ENCODE measurements around the gene ATP8B3. TPM values are rescaled to one million over a fixed set of nuclear protein-coding genes. Genes with fewer than 3 reads are reported as not detected.

Gene ATP8B3
- total and polyA plus RNA-seq, 2 experiments from 2014 or later: 2.1 to 6.0 TPM

DNA sequence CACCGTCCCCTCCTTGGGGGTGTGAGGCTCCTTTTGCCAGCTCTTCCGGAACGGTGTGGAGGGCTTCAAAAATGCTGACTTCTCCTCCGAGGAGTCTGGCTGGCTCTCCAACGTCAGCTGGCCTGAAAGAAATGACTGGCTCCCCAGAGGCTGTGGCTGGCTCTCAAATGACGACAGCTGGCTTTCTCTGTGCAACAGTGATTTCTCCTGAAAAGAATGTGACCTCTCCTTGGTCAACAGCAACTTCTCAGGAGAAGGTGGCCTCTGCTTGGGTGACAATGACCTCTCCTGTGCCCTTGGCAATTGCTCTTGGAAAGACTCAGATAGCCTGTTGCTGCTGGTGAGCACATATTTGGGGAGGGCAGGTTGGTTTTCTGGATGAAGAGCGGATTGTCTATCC lies 29.6 kb downstream of the ATP8B3 start (continued):
- no peak for TF ChIP-seq ZNF331 (CRISPR knock-in tag; IDR thresholded peaks at IDR 0.05; ENCODE audit: low read depth)
- TF ChIP-seq, protein P1, sequence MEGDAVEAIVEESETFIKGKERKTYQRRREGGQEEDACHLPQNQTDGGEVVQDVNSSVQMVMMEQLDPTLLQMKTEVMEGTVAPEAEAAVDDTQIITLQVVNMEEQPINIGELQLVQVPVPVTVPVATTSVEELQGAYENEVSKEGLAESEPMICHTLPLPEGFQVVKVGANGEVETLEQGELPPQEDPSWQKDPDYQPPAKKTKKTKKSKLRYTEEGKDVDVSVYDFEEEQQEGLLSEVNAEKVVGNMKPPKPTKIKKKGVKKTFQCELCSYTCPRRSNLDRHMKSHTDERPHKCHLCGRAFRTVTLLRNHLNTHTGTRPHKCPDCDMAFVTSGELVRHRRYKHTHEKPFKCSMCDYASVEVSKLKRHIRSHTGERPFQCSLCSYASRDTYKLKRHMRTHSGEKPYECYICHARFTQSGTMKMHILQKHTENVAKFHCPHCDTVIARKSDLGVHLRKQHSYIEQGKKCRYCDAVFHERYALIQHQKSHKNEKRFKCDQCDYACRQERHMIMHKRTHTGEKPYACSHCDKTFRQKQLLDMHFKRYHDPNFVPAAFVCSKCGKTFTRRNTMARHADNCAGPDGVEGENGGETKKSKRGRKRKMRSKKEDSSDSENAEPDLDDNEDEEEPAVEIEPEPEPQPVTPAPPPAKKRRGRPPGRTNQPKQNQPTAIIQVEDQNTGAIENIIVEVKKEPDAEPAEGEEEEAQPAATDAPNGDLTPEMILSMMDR (conservative IDR thresholded peaks at IDR 0.05; ENCODE audit: low read depth in 2 of 2): no peak
- TF ChIP-seq, protein P2, sequence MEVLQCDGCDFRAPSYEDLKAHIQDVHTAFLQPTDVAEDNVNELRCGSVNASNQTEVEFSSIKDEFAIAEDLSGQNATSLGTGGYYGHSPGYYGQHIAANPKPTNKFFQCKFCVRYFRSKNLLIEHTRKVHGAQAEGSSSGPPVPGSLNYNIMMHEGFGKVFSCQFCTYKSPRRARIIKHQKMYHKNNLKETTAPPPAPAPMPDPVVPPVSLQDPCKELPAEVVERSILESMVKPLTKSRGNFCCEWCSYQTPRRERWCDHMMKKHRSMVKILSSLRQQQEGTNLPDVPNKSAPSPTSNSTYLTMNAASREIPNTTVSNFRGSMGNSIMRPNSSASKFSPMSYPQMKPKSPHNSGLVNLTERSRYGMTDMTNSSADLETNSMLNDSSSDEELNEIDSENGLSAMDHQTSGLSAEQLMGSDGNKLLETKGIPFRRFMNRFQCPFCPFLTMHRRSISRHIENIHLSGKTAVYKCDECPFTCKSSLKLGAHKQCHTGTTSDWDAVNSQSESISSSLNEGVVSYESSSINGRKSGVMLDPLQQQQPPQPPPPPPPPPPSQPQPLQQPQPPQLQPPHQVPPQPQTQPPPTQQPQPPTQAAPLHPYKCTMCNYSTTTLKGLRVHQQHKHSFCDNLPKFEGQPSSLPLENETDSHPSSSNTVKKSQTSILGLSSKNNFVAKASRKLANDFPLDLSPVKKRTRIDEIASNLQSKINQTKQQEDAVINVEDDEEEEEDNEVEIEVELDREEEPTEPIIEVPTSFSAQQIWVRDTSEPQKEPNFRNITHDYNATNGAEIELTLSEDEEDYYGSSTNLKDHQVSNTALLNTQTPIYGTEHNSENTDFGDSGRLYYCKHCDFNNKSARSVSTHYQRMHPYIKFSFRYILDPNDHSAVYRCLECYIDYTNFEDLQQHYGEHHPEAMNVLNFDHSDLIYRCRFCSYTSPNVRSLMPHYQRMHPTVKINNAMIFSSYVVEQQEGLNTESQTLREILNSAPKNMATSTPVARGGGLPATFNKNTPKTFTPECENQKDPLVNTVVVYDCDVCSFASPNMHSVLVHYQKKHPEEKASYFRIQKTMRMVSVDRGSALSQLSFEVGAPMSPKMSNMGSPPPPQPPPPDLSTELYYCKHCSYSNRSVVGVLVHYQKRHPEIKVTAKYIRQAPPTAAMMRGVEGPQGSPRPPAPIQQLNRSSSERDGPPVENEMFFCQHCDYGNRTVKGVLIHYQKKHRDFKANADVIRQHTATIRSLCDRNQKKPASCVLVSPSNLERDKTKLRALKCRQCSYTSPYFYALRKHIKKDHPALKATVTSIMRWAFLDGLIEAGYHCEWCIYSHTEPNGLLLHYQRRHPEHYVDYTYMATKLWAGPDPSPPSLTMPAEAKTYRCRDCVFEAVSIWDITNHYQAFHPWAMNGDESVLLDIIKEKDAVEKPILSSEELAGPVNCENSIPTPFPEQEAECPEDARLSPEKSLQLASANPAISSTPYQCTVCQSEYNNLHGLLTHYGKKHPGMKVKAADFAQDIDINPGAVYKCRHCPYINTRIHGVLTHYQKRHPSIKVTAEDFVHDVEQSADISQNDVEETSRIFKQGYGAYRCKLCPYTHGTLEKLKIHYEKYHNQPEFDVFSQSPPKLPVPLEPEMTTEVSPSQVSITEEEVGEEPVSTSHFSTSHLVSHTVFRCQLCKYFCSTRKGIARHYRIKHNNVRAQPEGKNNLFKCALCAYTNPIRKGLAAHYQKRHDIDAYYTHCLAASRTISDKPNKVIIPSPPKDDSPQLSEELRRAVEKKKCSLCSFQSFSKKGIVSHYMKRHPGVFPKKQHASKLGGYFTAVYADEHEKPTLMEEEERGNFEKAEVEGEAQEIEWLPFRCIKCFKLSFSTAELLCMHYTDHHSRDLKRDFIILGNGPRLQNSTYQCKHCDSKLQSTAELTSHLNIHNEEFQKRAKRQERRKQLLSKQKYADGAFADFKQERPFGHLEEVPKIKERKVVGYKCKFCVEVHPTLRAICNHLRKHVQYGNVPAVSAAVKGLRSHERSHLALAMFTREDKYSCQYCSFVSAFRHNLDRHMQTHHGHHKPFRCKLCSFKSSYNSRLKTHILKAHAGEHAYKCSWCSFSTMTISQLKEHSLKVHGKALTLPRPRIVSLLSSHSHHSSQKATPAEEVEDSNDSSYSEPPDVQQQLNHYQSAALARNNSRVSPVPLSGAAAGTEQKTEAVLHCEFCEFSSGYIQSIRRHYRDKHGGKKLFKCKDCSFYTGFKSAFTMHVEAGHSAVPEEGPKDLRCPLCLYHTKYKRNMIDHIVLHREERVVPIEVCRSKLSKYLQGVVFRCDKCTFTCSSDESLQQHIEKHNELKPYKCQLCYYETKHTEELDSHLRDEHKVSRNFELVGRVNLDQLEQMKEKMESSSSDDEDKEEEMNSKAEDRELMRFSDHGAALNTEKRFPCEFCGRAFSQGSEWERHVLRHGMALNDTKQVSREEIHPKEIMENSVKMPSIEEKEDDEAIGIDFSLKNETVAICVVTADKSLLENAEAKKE (CRISPR knock-in tag; IDR thresholded peaks at IDR 0.05): no peak

DNA sequence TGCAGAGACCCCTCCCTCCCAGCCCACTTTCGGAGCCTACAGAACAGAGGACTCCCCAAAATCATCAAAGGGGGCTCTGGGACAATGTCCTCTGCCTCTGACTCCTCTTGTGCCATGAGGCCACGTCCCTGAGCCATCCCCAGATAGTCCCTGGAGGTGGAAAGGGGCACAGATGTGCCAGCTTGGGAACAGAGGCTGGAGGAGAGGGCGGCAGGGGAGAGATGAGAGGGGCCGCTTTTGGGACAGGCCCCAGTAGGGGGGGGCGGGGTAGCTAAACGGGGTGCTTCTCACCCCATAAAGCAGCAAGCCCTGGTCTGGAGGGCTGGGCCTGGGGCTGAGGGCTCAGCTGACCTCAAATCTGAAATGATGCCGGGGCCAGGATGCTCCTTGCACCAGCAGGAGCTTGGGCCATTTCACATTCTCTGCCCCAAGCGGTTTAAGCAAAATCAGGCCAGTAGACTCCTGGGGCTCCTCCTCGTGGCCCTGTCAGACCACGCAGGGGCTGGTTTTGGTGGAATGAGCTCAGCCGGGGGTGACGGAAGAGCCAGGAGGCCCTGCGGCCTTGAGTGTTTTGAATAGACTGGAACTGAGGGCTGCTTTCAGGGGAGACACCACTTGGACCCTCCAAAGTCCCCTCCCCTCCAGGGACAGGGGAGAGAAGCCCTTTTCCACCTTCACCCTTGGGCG lies 31.7 kb downstream of the ATP8B3 start:
- Mint-ChIP-seq H3K27me3 (ENCODE audit: insufficient read depth, low read depth, poor library complexity) (peaks cover 71% of the 10 kb centered on the region), H3K4me3 (no peak overlapping the region), H3K36me3 (ENCODE audit: low read depth) (peaks cover 5% of the 10 kb centered on the region; the same call in 1 of the 3 replicates), H3K4me1 (peaks cover 15% of the 10 kb centered on the region), H3K9me3 (peaks cover 26% of the 10 kb centered on the region), H3K27ac (no peak overlapping the region)
- no peaks in the 10 kb centered on the region for H3K79me2 ChIP-seq (replicated peaks; ENCODE audit: insufficient read depth)
- no peaks in the 10 kb centered on the region for H3K36me3 ChIP-seq (ENCODE audit: insufficient read depth)
- H3K4me2 ChIP-seq: no peak overlapping the region
- peaks cover 14% of the 10 kb centered on the region for H3K4me1 ChIP-seq (ENCODE audit: insufficient read depth)
- H2AFZ ChIP-seq: no peak overlapping the region
- H3K9me2 ChIP-seq (ENCODE audit: insufficient read depth): no peaks in the 10 kb centered on the region
- H4K20me1 ChIP-seq (replicated peaks; ENCODE audit: insufficient read depth): no peaks in the 10 kb centered on the region; the same call in 1 of the 2 replicates
- DNase-seq (ENCODE audit: low spot score): no peak
- peaks cover 10% of the 10 kb centered on the region for H3F3A ChIP-seq (replicated peaks; ENCODE audit: low read depth)
- H3K27me3 ChIP-seq (ENCODE audit: insufficient read depth): peaks cover 76% of the 10 kb centered on the region
- peak; percentile 33 for ATAC-seq
- H3K27ac ChIP-seq (ENCODE audit: low read depth): no peak overlapping the region
- no peak overlapping the region for H3K4me3 ChIP-seq
- TF ChIP-seq POLR2AphosphoS5 (IDR thresholded peaks at IDR 0.05; ENCODE audit: low read depth) (no peak), STAT1 (IDR thresholded peaks at IDR 0.05; ENCODE audit: unreplicated experiment) (no peak), CREB1 (CRISPR knock-in tag; IDR thresholded peaks at IDR 0.05; ENCODE audit: low read depth) (no peak), ZNF114 (CRISPR knock-in tag; IDR thresholded peaks at IDR 0.05) (no peak)
- TF ChIP-seq, protein P2 (CRISPR knock-in tag; IDR thresholded peaks at IDR 0.05): no peak

Data from GM23338 (cell line).